ENCODE results near the gene DELE1.

DELE1 gene

DNA sequence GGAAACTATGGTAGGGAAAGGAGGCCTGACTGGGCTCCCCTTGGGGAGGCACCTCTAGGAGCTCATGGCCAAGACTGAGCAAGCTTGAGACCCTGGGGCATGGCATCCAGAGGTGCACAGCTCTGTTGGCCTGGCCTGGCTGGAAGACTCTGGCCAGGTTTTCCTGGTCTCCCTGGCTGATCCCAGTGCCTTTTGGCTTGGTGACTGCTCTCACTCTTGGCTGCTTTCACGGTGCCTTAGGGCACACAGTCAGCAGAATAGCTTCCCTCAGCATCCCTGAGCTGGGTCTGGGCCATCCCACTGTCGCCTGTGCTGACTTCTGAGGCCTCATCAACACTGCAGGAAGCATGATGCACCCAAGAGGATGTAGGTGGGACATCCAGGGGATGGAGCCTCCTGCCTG is 13.4 kb upstream of the DELE1 start:
- TF ChIP-seq, protein P1, sequence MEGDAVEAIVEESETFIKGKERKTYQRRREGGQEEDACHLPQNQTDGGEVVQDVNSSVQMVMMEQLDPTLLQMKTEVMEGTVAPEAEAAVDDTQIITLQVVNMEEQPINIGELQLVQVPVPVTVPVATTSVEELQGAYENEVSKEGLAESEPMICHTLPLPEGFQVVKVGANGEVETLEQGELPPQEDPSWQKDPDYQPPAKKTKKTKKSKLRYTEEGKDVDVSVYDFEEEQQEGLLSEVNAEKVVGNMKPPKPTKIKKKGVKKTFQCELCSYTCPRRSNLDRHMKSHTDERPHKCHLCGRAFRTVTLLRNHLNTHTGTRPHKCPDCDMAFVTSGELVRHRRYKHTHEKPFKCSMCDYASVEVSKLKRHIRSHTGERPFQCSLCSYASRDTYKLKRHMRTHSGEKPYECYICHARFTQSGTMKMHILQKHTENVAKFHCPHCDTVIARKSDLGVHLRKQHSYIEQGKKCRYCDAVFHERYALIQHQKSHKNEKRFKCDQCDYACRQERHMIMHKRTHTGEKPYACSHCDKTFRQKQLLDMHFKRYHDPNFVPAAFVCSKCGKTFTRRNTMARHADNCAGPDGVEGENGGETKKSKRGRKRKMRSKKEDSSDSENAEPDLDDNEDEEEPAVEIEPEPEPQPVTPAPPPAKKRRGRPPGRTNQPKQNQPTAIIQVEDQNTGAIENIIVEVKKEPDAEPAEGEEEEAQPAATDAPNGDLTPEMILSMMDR (tag by site-specific recombination; IDR thresholded peaks at IDR 0.05) = no peak
- TF ChIP-seq YY1 (tag by site-specific recombination; IDR thresholded peaks at IDR 0.05) = no peak
- no peaks in the 10 kb centered on the region for H3K36me3 ChIP-seq (ENCODE audit: control insufficient read depth in 2 of 2, insufficient read depth in 1 of 2, low read length in 2 of 2)
- H3K4me1 ChIP-seq (ENCODE audit: control insufficient read depth, insufficient read depth, low read length) = no peaks in the 10 kb centered on the region
- H3K9me3 ChIP-seq (ENCODE audit: control insufficient read depth, insufficient read depth, low read depth, low read length) = no peaks in the 10 kb centered on the region
- CTCF ChIA-PET = interaction anchor here (1.0 kb wide), 1 partner anchor 15 kb away, joined by 3 read pairs; no protein-coding TSS in a partner anchor
- POLR2A ChIA-PET = no interaction called here
- H3K4me3 ChIP-seq (ENCODE audit: low read depth, low read length) = no peak overlapping the region
- no peak overlapping the region for H3K27ac ChIP-seq (ENCODE audit: extremely low read depth, low read depth, low read length)

DNA sequence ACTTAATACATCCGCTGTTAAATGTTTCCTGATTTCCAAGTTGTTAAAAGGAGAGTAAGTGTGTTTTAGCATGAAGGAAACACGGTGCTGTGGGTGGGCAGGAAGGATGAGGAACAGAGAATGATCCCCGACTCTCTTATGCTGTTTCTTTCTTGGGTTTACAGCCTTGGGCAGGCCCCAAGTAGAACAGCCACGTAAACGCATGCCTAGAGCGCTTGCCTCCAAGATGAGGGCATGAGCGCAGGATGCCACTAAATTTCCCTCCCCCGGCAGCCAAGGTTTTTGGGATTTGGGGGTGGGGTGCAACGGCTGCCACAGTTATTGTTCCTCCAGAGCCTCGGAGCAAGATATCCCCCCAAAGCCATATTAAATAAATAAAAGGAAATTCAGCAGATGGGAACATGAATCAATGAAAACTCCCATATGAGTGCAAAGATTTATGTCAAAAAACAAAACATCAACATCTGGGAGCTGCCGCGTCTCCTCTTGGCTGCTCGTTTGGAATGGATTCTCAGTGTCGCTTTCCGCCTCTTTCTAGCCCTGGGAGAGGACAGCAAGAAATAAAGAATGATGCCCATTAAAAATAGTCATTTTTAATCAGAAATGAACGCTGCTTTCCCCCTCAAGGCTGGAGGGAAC is 10.0 kb upstream of the DELE1 start:
- H3K4me3 ChIP-seq (ENCODE audit: low read depth, low read length) = no peak overlapping the region
- ChIA-PET POLR2A (interaction anchor here (1.8 kb wide), 1 partner anchor 10 kb away, joined by 5 read pairs; the partner anchor contains the start of gene DELE1), CTCF (interaction anchor here (0.6 to 2.9 kb wide), 4 partner anchors 47 to 222 kb away, joined by 3 to 15 read pairs (median 3); partner anchors contain the start of gene RNF14)
- H3K9me3 ChIP-seq (ENCODE audit: control insufficient read depth, insufficient read depth, low read depth, low read length) = no peaks in the 10 kb centered on the region
- H3K27ac ChIP-seq (ENCODE audit: extremely low read depth, low read depth, low read length) = no peak overlapping the region
- no peak for TF ChIP-seq GLIS2 (tag by site-specific recombination; IDR thresholded peaks at IDR 0.05)
- no peak for TF ChIP-seq GLIS1 (tag by site-specific recombination; IDR thresholded peaks at IDR 0.05)
- TF ChIP-seq ZNF768 (tag by site-specific recombination; IDR thresholded peaks at IDR 0.05) = no peak
- TF ChIP-seq, protein P2, sequence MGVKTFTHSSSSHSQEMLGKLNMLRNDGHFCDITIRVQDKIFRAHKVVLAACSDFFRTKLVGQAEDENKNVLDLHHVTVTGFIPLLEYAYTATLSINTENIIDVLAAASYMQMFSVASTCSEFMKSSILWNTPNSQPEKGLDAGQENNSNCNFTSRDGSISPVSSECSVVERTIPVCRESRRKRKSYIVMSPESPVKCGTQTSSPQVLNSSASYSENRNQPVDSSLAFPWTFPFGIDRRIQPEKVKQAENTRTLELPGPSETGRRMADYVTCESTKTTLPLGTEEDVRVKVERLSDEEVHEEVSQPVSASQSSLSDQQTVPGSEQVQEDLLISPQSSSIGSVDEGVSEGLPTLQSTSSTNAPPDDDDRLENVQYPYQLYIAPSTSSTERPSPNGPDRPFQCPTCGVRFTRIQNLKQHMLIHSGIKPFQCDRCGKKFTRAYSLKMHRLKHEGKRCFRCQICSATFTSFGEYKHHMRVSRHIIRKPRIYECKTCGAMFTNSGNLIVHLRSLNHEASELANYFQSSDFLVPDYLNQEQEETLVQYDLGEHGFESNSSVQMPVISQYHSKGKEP (tag by site-specific recombination; IDR thresholded peaks at IDR 0.05) = no peak
- TF ChIP-seq ZNF16 (tag by site-specific recombination; IDR thresholded peaks at IDR 0.05; ENCODE audit: low read depth) = no peak
- no peak for TF ChIP-seq ZNF394 (tag by site-specific recombination; IDR thresholded peaks at IDR 0.05; ENCODE audit: borderline replicate concordance)
- no peak for TF ChIP-seq WT1 (tag by site-specific recombination; IDR thresholded peaks at IDR 0.05)
- no peaks in the 10 kb centered on the region for H3K36me3 ChIP-seq (ENCODE audit: control insufficient read depth in 2 of 2, insufficient read depth in 1 of 2, low read length in 2 of 2)
- H3K4me1 ChIP-seq (ENCODE audit: control insufficient read depth, insufficient read depth, low read length) = no peaks in the 10 kb centered on the region

DNA sequence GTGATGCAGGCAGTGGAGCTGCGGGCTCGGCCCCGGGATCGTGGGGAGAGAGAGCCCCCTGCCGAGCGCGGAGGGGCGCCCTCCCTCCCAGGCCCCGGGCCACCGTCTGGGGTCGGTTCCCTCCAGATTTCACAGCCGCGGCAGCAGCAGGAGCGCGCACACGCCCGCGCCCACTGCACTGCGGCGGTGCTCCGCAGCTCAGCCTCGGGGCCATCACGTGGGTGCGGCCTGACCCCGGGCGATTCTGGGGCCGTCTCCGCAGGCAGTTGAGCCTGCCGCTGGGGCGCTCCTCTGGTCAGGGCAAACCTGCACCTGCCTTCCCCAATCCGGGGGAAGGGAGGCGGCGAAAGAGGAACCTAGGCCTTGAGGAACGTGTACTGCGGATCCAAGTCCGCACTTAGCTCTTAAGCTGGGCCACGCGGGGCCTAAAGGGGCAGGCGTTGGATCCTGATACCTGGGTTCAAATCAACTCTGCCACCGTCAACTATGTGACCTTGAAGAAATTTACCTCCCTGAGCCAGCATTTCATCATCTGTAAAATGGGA is 9.4 kb upstream of the DELE1 start:
- ChIA-PET POLR2A (interaction anchor here (1.7 to 1.8 kb wide), 2 partner anchors 8 to 9 kb away, joined by 3 to 5 read pairs; partner anchors contain the start of gene DELE1), CTCF (interaction anchor here (0.6 to 2.9 kb wide), 6 partner anchors 46 to 586 kb away, joined by 3 to 15 read pairs (median 3); partner anchors contain the start of gene RNF14)
- Histone ChIP-seq H3K27ac (ENCODE audit: extremely low read depth, low read depth, low read length) (no peak overlapping the region), H3K9me3 (ENCODE audit: control insufficient read depth, insufficient read depth, low read depth, low read length) (no peaks in the 10 kb centered on the region), H3K4me1 (ENCODE audit: control insufficient read depth, insufficient read depth, low read length) (no peaks in the 10 kb centered on the region), H3K4me3 (ENCODE audit: low read depth, low read length) (no peak overlapping the region), H3K36me3 (ENCODE audit: control insufficient read depth in 2 of 2, insufficient read depth in 1 of 2, low read length in 2 of 2) (no peaks in the 10 kb centered on the region)
- TF ChIP-seq ZNF561 (tag by site-specific recombination; IDR thresholded peaks at IDR 0.05; ENCODE audit: borderline replicate concordance) (no peak), ZNF416 (tag by site-specific recombination; IDR thresholded peaks at IDR 0.05) (no peak), ZNF837 (tag by site-specific recombination; IDR thresholded peaks at IDR 0.05) (no peak), MZF1 (tag by site-specific recombination; IDR thresholded peaks at IDR 0.05; ENCODE audit: borderline replicate concordance) (no peak), ZIC2 (tag by site-specific recombination; IDR thresholded peaks at IDR 0.05) (peak; percentile 65)
- TF ChIP-seq, protein P1 (tag by site-specific recombination; IDR thresholded peaks at IDR 0.05) = peak; percentile 41
- TF ChIP-seq, protein P3, sequence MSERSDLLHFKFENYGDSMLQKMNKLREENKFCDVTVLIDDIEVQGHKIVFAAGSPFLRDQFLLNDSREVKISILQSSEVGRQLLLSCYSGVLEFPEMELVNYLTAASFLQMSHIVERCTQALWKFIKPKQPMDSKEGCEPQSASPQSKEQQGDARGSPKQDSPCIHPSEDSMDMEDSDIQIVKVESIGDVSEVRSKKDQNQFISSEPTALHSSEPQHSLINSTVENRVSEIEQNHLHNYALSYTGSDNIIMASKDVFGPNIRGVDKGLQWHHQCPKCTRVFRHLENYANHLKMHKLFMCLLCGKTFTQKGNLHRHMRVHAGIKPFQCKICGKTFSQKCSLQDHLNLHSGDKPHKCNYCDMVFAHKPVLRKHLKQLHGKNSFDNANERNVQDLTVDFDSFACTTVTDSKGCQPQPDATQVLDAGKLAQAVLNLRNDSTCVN (tag by site-specific recombination; optimal IDR thresholded peaks at IDR 0.05) = peak; percentile 21

Data from HEK293 (cell line).